Transverse colon (tissue), 4 donors: ENCODE results near the gene PIEZO1. TPM values are rescaled to one million over a fixed set of nuclear protein-coding genes. Genes with fewer than 3 reads are reported as not detected.

ENCODE experiments used
- DNase-seq: peaks from one replicate; pipeline ENCODE4 v3.0.0-alpha.2; 2019
- H3K27ac ChIP-seq, 4 donors: fragments of 200-600 bp; sonication (generic); 2 replicates each; pipeline ENCODE4 v1.5.1; 2016 to 2018; ENCODE audit warnings: inconsistent platforms in 4 of 4
- H3K27me3 ChIP-seq: fragments of 200-600 bp; sonication (generic); 2 replicates; pipeline ENCODE4 v1.5.1; 2017; ENCODE audit warnings: inconsistent platforms
- H3K36me3 ChIP-seq, 4 donors: fragments of 200-600 bp; sonication (generic); 2 replicates each; pipeline ENCODE4 v1.5.1; 2017 to 2019; ENCODE audit warnings: inconsistent platforms in 4 of 4
- H3K4me1 ChIP-seq, 4 donors: fragments of 200-600 bp; sonication (generic); 2 replicates each; pipeline ENCODE4 v1.5.1; 2017 to 2020; ENCODE audit warnings: inconsistent platforms in 4 of 4
- H3K4me3 ChIP-seq, 4 donors: fragments of 200-600 bp; sonication (generic); 1 replicate in 1 of 4; 2 replicates in 3 of 4; pipeline versions ENCODE4 v1.5.1 to v1.6.1; 2017 to 2019; ENCODE audit warnings: inconsistent platforms in 4 of 4
- H3K9me3 ChIP-seq, 2 donors: fragments of 200-600 bp; sonication (generic); 2 replicates each; pipeline ENCODE4 v1.5.1; 2017 to 2019; ENCODE audit warnings: inconsistent platforms in 2 of 2
- EP300 ChIP-seq: sonication (generic); formaldehyde crosslinking; IDR thresholded peaks from one replicate; pipeline ENCODE4 v1.6.1; 2017; ENCODE audit warnings: antibody characterized with exemption, low read depth
- POLR2A ChIP-seq: fragments of 450-650 bp; IDR thresholded peaks from one replicate; pipeline ENCODE4 v1.6.1; 2016; ENCODE audit warnings: antibody characterized with exemption, mild to moderate bottlenecking, moderate library complexity
- POLR2AphosphoS5 ChIP-seq, 3 donors: sonication (generic); formaldehyde crosslinking; IDR thresholded peaks; one replicate each; pipeline ENCODE4 v1.6.1; 2016; ENCODE audit warnings: antibody characterized with exemption in 3 of 3
- WGBS, 2 donors: methylation state at CpG; one replicate each; pipeline ENCODE4 v1.1.5; 2018; ENCODE audit warnings: low coverage in 1 of 2; 5-methylcytosine and 5-hydroxymethylcytosine counted together
- in situ Hi-C, 4 donors: fragments of 200-750 bp; cut with MboI; loops; one replicate each; pipeline versions ENCODE4 v1.15.0 to v1.15.1; 2017; ENCODE audit warnings: low sequenced_read_pairs in 3 of 4, low pct_ligation_motif_present in 1 of 4, low pct_unique_long_range_greater_than_20kb in 1 of 4
- intact Hi-C: fragments of 100-400 bp; cut with DNase I; formaldehyde crosslinking; loops from one replicate; pipeline ENCODE4 v1.15.1; 2023; ENCODE audit warnings: low total_unique reads
- total RNA-seq, 4 donors: library from RNA; depleted of rRNA; stranded (reverse); fragments of >200 nt; gene quantifications; one replicate each; pipeline ENCODE4 v1.1.0, GENCODE V29; 2016
- TF ChIP-seq, protein P1 (sequence below), 5 experiments: fragments of 200-600 bp in 3 of 5; fragments of 450-650 bp in 2 of 5; sonication (generic) in 3 of 5; IDR thresholded peaks; 1 replicate in 2 of 5; 2 replicates in 3 of 5; pipeline ENCODE4 v1.5.1; 2016 to 2017; ENCODE audit warnings: antibody characterized with exemption in 5 of 5, inconsistent platforms in 3 of 5, mild to moderate bottlenecking in 2 of 5, moderate library complexity in 1 of 5

PIEZO1 gene
- total RNA-seq, 4 donors from 2014 or later, result 133 to 546 (median 179) TPM

- WGBS, 2 donors, result 86% methylated on average over 8 of the region's 25 CpGs; no CpG with 5 or more reads in 1 of the 2 donors
- in situ Hi-C loops (no loop called here), intact Hi-C loops (no loop called here)
- no peak for TF ChIP-seq POLR2AphosphoS5 (IDR thresholded peaks at IDR 0.05)
- TF ChIP-seq EP300, result no peak
- TF ChIP-seq, protein P1, sequence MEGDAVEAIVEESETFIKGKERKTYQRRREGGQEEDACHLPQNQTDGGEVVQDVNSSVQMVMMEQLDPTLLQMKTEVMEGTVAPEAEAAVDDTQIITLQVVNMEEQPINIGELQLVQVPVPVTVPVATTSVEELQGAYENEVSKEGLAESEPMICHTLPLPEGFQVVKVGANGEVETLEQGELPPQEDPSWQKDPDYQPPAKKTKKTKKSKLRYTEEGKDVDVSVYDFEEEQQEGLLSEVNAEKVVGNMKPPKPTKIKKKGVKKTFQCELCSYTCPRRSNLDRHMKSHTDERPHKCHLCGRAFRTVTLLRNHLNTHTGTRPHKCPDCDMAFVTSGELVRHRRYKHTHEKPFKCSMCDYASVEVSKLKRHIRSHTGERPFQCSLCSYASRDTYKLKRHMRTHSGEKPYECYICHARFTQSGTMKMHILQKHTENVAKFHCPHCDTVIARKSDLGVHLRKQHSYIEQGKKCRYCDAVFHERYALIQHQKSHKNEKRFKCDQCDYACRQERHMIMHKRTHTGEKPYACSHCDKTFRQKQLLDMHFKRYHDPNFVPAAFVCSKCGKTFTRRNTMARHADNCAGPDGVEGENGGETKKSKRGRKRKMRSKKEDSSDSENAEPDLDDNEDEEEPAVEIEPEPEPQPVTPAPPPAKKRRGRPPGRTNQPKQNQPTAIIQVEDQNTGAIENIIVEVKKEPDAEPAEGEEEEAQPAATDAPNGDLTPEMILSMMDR (IDR thresholded peaks at IDR 0.05), result no peak
- TF ChIP-seq POLR2A, result no peak
- Histone ChIP-seq H3K9me3 (no peaks in the 10 kb centered on the region), H3K4me1 (peaks cover 1 to 3% (median 2%) of the 10 kb centered on the region in 4 donors), H3K27ac (no peak overlapping the region), H3K4me3 (no peak overlapping the region), H3K36me3 (peaks cover 0 to 30% (median 7%) of the 10 kb centered on the region in 4 donors), H3K27me3 (no peaks in the 10 kb centered on the region)
- no peak for DNase-seq
Measured at GRCh38 chr16:88712362-88712979, 72.5 kb downstream of the PIEZO1 start.

GRCh38 chr16:88711750-88712340, 73.2 kb downstream of the PIEZO1 start:
- WGBS, 2 donors, result 79% methylated on average over 17 of the region's 18 CpGs; no CpG with 5 or more reads in 1 of the 2 donors
- Histone ChIP-seq H3K36me3 (peaks cover 0 to 24% (median 7%) of the 10 kb centered on the region in 4 donors), H3K27ac (no peak overlapping the region), H3K4me1 (peaks cover 7 to 10% (median 9%) of the 10 kb centered on the region in 4 donors), H3K27me3 (no peaks in the 10 kb centered on the region), H3K9me3 (no peaks in the 10 kb centered on the region), H3K4me3 (no peak overlapping the region)
- no peak for DNase-seq
- intact Hi-C loops, result no loop called here
- TF ChIP-seq POLR2AphosphoS5 (IDR thresholded peaks at IDR 0.05) (no peak), POLR2A (no peak), EP300 (no peak)
- TF ChIP-seq, protein P1 (IDR thresholded peaks at IDR 0.05), result no peak
- in situ Hi-C loops, result no loop called here

DNA sequence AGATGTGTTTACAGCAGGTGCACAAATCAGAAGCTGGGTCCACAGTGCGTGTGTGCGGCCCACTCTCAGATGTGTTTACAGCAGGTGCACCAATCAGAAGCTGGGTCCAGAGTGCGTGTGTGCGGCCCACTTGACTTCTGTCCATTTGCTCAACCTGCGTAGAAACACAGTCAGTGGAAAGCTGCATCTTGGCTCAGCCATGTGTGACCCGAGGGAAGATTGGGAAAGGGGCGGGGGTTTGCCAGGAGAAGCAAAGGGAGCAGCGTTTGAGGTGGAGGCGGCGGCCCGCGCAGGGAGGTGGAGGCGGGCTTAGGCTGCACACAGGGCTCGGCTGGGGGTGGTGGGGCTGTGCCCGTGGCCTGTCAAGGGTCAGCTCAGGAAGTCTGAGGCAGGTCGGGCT, 74.5 kb downstream of the PIEZO1 start:
- Histone ChIP-seq H3K4me3 (no peak overlapping the region), H3K27ac (no peak overlapping the region), H3K9me3 (no peaks in the 10 kb centered on the region), H3K27me3 (no peaks in the 10 kb centered on the region), H3K4me1 (peaks cover 11 to 14% (median 12%) of the 10 kb centered on the region in 4 donors), H3K36me3 (peaks cover 0 to 11% (median 1%) of the 10 kb centered on the region in 4 donors)
- TF ChIP-seq POLR2A, result no peak
- TF ChIP-seq EP300, result no peak
- TF ChIP-seq, protein P1 (IDR thresholded peaks at IDR 0.05), result no peak
- TF ChIP-seq POLR2AphosphoS5 (IDR thresholded peaks at IDR 0.05), result no peak
- DNase-seq, result no peak
- intact Hi-C loops (no loop called here), in situ Hi-C loops (no loop called here)
- 40 to 81% methylated on average over 1 to 13 of the region's 16 CpGs for WGBS, 2 donors

DNA sequence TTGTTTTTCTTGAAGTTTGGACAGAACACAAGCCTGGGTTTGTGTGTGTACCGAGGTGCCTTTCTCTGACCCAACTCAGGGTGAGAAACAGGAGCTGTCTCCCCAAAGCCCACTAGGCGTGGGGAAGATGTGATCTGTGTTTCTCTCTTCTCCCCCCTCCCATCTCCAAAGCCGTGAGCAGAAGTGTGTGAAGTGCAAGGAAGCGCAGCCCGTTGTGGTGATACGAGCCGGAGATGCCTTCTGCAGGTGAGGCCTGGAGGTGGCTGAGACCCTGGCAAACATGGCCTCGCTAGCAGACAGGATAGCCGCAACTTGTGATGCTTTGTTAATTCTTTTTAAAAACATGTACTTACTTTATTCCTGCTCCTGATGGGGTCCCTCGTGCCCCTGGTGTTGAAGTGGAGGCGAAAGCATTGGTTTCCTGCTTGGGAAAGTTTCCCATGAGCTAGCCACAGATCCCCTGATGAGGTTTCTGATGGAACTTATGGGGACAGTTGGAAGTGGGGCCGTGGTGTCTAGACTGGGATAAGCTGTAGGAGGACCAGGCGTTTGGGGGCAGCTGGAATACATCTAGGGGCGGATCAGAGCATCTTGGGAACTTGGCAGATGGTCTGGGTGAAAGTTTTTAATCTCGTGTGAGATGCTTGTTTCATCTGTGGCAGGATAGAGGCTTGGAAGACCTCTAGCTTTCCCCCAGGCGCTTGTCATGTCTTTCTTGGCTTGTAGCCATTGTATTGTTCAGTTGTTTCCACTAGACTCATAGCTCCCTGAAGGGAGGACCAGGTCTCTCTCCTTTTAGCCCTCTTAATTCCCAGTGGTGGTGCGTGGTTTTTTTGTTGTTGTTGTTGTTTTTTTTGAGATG, 77.8 kb downstream of the PIEZO1 start:
- peaks cover 20 to 32% (median 24%) of the 10 kb centered on the region in 4 donors for H3K4me1 ChIP-seq
- no peak for DNase-seq
- H3K4me3 ChIP-seq, result peak overlapping the region; percentile 80 to 96 (median 92)
- H3K27ac ChIP-seq, result peak overlapping the region; percentile 85 to 88 (median 86)
- no peaks in the 10 kb centered on the region for H3K36me3 ChIP-seq
- H3K27me3 ChIP-seq, result no peaks in the 10 kb centered on the region
- TF ChIP-seq EP300, result no peak
- H3K9me3 ChIP-seq, result no peaks in the 10 kb centered on the region
- in situ Hi-C loops (no loop called here), intact Hi-C loops (no loop called here)
- 30 to 32% methylated on average over 2 to 17 of the region's 17 CpGs for WGBS, 2 donors
